ENCODE measurements around the gene MICAL3. TPM values are rescaled to one million over a fixed set of nuclear protein-coding genes. Genes with fewer than 3 reads are reported as not detected.

Gene MICAL3
- total RNA-seq, 6 experiments from 2014 or later = 31.5 to 61.8 (median 48.2) TPM

DNA sequence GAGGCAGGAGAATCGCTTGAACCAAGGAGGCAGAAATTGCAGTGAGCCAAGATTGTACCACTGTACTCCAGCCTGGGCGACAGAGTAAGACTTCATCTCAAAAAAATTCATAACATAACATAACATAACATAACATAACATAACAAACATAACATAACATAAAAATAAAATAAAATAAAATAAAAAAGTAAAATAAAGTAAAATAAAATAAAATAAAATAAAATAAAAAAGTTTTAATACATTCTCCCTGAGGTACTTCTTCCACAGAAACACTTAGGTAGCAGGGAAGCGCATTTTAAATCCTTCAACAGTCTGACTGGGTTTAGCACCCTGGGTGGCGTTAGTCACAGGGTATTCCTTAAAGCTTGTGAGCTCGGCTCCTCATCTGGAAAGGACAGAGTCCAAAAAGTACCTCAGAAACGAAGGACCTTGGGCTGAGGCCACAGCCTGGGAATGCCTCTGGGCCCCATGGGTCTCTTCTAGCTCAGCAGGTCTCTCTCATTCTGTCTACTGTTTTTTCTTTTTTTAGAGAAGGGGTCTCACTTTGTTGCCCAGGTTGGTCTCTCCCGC is 41.7 kb downstream of the MICAL3 start:
- DNase-seq = no peak
- no peaks in the 10 kb centered on the region for H3K27me3 ChIP-seq
- TF ChIP-seq, protein P1, sequence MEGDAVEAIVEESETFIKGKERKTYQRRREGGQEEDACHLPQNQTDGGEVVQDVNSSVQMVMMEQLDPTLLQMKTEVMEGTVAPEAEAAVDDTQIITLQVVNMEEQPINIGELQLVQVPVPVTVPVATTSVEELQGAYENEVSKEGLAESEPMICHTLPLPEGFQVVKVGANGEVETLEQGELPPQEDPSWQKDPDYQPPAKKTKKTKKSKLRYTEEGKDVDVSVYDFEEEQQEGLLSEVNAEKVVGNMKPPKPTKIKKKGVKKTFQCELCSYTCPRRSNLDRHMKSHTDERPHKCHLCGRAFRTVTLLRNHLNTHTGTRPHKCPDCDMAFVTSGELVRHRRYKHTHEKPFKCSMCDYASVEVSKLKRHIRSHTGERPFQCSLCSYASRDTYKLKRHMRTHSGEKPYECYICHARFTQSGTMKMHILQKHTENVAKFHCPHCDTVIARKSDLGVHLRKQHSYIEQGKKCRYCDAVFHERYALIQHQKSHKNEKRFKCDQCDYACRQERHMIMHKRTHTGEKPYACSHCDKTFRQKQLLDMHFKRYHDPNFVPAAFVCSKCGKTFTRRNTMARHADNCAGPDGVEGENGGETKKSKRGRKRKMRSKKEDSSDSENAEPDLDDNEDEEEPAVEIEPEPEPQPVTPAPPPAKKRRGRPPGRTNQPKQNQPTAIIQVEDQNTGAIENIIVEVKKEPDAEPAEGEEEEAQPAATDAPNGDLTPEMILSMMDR (IDR thresholded peaks at IDR 0.05) = no peak
- TF ChIP-seq POLR2A (IDR thresholded peaks at IDR 0.05) = no peak
- no peak overlapping the region for H3K27ac ChIP-seq
- H3K9me3 ChIP-seq = no peaks in the 10 kb centered on the region
- no peaks in the 10 kb centered on the region for H3K4me1 ChIP-seq
- WGBS (ENCODE audit: insufficient coverage, low coverage, low lambda C conversion rate, missing lambda C conversion rate) = 77% methylated on average over 5 of the region's 7 CpGs
- no peak for ATAC-seq
- no peaks in the 10 kb centered on the region for H3K36me3 ChIP-seq
- intact Hi-C loops (cut with DNase I) = no loop called here
- no peak overlapping the region for H3K4me3 ChIP-seq

DNA sequence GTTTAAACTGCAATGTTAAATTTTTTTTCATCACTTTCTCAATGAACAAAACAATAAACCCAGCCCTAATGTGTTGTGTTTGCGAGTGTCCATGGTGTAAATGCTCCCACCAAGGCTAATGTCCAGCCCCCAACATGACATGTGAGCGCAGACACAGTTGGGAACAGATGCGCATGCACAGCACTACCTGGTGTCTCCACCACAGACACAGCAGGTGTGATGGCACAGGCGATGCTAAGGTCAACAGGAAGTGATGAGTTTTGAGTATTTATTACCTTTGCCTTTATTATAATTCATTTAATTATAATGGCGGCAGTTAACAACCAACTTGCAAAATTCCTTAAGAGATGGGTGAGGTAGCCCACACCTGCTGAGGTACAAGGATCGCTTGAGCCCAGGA is 42.9 kb downstream of the MICAL3 start:
- Histone ChIP-seq H3K9me3 (no peaks in the 10 kb centered on the region), H3K27ac (no peak overlapping the region), H3K4me3 (no peak overlapping the region), H3K27me3 (no peaks in the 10 kb centered on the region), H3K4me1 (no peaks in the 10 kb centered on the region), H3K36me3 (no peaks in the 10 kb centered on the region)
- WGBS (ENCODE audit: insufficient coverage, low coverage, low lambda C conversion rate, missing lambda C conversion rate) = 93% methylated on average over 6 of the region's 6 CpGs
- TF ChIP-seq, protein P1 (IDR thresholded peaks at IDR 0.05) = no peak
- intact Hi-C loops (cut with DNase I) = no loop called here
- DNase-seq (no peak), ATAC-seq (no peak)

DNA sequence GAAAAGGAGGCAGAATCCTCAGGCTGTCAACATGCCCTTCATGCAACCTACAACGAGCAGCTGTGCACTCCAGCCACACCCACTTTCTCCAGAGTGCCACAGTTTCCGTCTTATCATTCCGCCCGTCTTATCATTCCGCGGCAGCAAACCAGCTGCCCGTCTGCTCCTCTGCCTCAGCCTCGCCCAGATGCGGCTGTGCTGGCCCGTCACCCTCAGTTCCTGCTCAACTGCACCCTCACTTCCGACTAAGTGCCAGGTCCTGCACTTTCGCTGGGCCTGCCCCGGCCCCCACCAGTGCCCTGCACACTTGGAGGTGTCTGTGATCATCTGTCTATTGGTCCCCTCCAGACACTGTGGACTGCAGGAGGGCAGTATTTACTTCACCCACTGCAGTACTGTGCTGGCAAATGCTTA is 43.7 kb downstream of the MICAL3 start:
- WGBS (ENCODE audit: insufficient coverage, low coverage, low lambda C conversion rate, missing lambda C conversion rate) = 55% methylated on average over 6 of the region's 13 CpGs
- no peaks in the 10 kb centered on the region for H3K36me3 ChIP-seq
- H3K27me3 ChIP-seq = no peaks in the 10 kb centered on the region
- ATAC-seq (peak; percentile 43 to 55 (median 50)), DNase-seq (peak in 1 of 3 donors; percentile 43)
- TF ChIP-seq, protein P1 (IDR thresholded peaks at IDR 0.05) = no peak
- TF ChIP-seq POLR2A (IDR thresholded peaks at IDR 0.05) = no peak
- intact Hi-C loops (cut with DNase I) = no loop called here
- no peak overlapping the region for H3K27ac ChIP-seq
- no peak overlapping the region for H3K4me3 ChIP-seq
- no peaks in the 10 kb centered on the region for H3K4me1 ChIP-seq
- H3K9me3 ChIP-seq = no peaks in the 10 kb centered on the region

DNA sequence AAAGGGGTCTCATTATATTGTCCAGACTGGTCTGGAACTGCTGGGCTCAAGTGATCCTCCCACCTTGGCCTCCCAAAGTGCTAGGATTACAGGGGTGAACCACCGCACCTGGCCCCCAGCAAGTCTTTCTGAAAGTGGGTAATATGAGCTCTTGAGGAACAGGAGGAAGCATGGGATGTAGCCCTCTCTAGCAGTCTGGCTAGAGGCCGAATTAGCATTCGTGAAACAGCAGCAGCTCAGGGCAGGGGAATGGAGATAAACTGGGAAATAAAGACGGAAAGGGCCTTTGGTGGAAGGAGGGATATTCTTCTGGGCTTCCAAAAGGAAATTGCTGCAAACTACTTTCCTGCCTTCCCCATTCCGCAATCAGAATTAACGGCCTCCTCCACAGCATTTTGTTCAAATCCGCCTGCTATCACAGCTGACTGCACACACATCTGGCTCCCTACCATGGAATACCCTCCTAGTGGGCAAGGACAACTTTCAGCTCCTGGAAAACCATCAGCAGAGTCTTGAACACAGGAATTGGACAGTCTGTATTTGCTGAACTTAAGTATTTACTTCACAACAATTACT is 44.3 kb downstream of the MICAL3 start:
- no peak for TF ChIP-seq POLR2A (IDR thresholded peaks at IDR 0.05)
- TF ChIP-seq, protein P1 (IDR thresholded peaks at IDR 0.05) = no peak
- intact Hi-C loops (cut with DNase I) = no loop called here
- no peaks in the 10 kb centered on the region for H3K9me3 ChIP-seq
- ATAC-seq = peak in 2 of 4 donors; percentile 14
- H3K4me1 ChIP-seq = no peaks in the 10 kb centered on the region
- 78% methylated on average over 6 of the region's 7 CpGs for WGBS (ENCODE audit: insufficient coverage, low coverage, low lambda C conversion rate, missing lambda C conversion rate)
- DNase-seq = no peak
- no peaks in the 10 kb centered on the region for H3K27me3 ChIP-seq
- peak overlapping the region in 1 of 3 donors; percentile 13 for H3K27ac ChIP-seq
- H3K4me3 ChIP-seq = no peak overlapping the region
- H3K36me3 ChIP-seq = no peaks in the 10 kb centered on the region
